ENCODE measurements around the gene FBXL17.

The FBXL17 gene

DNA sequence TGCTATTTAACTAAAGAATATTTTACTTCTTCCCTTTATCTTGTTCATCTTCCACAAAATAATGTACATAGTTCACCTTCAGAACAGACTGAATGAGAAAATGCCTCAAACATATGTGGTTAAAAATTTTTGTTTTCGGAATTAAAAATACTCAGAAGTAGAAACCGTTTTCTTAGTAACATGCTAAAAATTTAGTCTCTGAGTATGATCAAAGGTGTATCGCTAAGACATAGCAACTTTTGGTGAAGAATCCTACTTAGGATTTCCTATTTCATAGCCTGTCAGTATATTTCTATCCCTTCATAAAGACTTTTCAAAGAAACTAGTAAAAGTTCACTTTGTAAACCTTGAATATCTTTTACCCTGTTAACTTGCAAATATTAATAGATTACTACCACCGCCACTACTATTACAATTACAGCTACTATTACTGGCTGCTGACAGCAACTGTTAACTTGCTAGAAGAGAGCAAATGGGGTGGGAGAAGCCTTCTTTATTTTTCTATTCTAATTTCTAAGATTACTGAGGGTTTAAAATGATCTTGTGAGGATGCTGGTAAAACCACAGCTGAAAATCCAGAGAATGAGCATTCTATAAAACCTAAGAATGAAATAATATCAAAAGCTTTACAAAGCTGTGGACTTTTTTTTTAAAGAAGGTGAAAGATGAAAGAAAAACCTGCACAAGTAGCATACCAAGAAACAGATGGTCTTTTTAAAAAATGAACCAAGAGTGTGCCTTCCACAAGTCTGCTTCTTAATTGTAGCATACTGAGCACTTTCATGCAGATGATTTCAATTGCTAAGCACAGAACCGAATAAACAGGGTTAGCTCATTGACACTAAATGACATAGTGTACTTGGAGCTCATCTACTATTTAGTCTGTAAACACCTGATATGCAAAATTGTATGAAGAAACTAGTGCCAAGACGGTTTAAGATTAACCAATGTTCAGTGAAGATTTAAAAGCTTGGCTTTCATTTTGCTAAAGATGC, 464.9 kb downstream of the FBXL17 start:
- no peak for DNase-seq (ENCODE audit: low read depth in 2 of 2)

DNA sequence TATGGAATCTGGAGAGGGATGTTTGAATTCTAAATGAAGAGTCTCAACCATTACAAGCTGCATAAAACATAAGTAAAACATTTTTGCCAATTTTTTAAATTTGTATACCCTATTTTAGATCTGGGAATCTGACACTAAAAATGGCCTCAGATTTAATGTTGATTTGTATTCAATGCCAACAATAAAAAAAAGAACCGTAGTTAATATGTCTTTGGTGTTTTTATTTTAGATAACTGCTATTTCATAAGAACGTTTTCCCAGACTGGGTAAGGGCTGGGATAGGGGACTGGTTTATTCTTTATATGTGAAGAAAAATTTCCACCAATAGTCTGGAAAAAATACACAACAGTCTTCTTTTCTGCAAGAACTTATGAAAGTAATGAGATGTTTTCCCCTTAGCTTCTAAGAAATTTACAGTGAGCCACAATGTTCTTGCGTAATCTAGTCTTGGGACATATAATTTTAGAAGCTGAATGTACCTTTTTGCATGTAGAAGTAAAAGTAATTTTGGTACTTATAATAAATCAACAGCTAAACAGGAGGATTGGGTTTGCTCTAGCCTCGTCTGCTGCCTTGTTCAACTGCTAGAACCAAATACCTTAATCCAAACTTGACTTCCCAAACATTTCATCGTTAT, 466.6 kb downstream of the FBXL17 start:
- no peak for DNase-seq (ENCODE audit: low read depth in 2 of 2)

DNA sequence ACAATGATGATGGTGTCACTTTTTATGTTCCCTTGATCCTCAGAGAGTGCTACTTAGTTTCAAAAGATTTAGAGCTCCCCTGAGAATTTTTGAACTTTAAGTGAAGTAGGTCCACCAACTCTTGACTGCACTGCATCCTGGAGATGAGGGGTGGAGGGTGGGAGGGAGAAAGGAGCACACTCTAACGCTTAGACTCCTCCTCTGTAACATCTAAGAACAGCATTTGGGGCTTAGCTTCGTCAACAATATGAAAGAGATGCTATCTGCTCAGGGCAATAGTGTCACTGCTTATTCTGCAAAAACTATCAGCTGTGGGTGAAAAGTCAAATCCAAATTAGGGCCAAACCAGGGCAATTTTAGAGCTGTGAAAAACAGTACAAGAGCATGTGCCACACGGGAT, 468.4 kb downstream of the FBXL17 start:
- DNase-seq (ENCODE audit: low read depth in 2 of 2) = no peak

DNA sequence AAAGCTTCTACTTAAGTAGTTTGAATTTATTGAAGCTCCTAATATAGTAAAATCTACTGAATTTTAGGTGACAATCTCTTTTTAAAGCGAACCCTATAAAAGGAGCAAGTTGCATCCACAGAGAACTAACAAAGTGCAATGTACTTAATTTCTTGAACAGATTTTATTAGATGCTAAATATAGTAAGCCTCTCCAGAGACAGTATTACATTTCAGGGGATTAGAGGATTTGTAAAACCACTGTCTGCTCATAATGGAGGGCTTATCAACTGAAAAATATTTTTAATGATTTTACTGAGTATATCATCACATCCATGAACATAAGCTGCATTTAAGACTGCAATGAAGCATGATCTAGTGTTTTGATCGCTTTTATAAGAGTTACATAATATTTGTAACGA, 481.2 kb downstream of the FBXL17 start:
- DNase-seq (ENCODE audit: low read depth in 2 of 2) = no peak

DNA sequence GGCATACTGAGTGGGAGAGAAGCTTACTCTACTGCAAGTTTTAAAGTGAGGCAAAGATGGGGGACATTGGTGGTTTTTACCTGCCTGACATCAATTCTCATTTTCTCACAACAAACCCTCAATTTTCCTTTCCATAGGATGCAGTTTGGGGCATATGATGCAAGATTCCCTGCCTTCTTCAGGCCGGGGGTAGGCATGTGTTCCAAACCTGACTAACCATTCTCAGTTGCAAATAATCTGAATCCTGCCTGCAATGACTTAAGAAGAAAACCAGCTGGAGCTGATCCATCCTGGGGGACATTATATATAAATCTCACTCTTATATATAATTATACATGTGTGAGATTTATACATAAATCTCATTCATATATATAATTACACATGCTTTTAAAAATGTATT, 487.5 kb downstream of the FBXL17 start:
- no peak for DNase-seq (ENCODE audit: low read depth in 2 of 2)

DNA sequence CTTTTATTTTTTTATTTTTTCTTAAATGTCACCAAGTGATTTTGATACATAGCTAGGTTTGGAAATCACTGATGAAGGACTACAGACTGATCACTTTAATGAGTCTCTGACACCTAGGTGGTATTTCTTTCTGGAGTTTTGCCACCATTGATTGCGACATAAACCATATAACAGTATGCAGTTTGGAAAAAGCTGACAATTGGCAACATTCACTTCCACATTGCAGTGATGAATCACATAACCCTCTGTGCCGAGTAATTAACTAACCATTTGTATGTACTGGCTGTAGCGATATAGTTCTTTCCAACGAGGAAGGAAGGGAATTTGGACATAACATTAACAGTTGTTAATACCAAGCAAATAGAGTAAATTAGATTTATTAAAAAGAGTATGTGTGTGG, 488.3 kb downstream of the FBXL17 start:
- DNase-seq (ENCODE audit: low read depth in 2 of 2) = no peak

DNA sequence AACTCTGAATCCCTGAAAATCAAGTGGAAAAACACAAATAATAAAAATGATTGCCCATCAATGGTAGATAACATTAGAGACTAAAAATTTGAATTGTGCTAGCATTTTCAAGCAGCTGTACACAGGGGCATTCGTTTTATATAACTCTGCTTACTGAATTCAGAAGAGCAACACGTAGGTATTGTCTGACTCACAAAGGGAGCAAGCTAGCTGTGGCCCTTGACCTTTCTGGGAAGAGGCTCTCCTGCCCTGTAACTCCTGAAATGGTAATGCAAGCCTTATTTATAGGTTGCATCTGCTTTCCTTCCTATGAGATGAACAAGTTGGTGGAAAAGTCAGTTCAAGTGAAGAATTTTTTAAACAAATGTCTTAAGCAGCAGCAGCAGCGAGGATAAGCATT, 492.5 kb downstream of the FBXL17 start:
- no peak for DNase-seq (ENCODE audit: low read depth in 2 of 2)

DNA sequence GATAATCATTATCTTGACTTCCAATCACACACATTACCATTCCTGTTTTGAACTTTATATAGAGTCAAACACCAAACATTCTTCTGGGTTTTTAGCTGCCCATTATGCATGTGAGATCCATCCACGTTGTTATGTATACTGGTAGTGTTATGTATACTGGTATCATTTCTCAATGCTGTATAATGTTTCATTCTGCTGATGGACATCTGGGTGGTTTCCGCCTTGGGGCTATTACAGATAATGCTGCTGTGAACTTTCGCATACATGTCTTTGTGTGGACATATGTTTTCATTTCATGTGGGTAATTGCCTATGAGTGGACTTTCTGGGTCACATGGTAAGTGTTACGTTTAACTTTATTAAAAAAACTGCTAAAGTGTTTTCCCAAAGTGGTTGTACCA, 493.4 kb downstream of the FBXL17 start:
- DNase-seq (ENCODE audit: low read depth in 2 of 2) = no peak

DNA sequence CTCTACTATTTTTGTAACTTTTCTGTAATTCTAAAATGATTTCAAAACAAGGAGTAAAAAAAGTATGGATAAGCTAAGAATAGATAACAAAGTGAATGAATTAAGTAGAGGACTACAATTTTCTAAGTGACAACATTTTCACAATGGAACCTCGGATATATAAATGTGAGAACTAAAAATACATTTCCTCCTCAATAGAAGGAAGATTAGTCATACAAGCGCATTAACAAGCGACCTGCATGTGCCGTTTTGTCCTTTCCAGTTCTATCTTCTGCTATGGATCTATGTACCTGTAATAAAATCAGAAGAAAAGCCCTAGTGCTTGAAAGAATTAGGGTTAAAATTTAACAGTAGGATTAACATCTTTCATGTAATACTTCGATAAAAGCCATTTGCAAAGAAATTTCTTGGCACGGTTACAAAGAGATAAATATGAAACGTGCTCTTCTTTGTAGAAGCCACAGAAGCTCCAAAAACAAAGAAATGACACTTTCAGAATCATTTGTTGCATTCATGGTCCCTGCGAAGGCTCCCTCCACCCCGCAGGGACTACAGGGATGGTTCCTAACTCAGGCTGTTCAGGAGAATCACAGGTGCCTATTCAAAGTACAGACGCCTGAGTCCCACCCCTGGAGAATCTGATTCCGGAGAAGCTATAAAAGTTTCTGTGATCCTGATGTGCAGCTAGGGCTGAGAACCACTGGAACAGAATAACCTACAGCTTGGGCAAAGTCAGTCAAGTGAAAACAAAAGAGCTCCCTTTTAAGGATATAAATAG, 494.5 kb downstream of the FBXL17 start:
- DNase-seq (ENCODE audit: low read depth in 2 of 2) = no peak

DNA sequence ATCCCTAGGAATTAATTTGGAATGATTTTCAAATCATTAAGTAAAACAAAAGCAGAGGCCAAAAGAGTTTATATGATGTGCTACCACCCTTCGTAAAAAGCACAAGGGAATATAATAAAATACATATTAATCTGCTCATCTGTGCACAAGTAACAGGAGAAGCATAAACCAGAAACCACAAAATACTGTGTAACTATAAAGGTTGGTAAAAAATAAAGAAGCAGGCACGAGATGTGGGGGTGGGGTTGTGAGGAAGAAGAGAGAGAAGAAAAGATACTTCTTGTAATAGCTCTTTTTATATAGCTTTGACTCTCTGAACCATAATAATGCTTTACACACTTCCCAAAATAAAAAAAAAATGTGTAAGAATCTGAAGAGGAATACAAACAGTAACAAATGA, 496.3 kb downstream of the FBXL17 start:
- no peak for DNase-seq (ENCODE audit: low read depth in 2 of 2)

DNA sequence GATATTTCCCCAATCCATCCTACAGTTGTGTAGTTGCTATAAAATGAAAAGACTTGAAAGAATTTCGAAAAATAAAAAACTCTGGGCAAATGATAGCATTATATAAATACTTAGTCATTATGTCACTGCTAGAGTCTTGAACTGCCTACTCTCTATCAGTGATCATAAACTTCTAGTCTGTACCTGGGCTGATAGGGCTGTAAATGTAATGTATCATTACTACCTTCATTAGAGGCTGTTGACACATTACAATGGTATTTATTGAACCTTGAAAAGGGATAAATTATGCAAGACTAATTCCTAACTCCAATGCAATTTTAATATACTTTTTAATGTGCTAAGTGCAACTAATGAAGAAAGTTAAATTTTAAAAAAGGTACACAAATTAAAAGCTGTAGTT, 497.0 kb downstream of the FBXL17 start:
- DNase-seq (ENCODE audit: low read depth in 2 of 2) = no peak

DNA sequence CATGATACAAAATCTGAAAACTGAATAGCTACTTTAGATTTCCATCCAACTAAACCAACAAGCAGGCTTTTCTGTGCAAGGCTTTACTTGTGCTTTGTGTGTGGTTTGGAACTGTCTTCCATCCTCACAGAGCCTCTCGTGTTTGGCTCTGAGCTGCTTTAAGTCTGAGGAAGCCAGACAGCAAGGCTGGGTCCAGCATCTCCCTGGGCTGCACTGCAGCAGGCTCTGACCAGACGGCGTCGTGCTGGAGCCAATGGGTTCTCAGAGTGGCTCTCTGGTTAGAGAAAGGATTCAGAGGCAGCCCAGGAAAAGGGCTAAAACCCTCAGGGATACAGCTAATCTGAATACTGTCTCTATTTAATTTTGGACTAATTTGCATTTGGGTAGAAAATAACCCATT, 503.2 kb downstream of the FBXL17 start:
- no peak for DNase-seq (ENCODE audit: low read depth in 2 of 2)

DNA sequence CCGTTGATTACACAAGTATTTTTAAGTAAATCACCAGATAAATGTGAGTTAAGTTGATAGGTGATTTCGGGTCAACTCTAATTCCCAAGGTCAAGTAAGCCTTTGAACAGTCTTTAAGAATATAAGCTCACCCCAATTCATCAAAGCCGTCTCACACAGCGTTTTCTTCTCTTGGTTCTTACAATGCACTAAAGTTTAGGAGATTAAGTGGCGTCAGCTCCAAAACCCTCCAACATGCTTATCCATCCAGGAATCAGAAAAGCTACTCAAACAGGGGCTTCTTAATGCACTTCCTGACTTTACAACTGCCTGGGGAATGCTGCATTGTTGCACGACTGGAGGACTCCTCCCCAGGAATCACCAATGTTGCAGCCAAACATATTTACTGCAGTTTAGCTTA, 505.0 kb downstream of the FBXL17 start:
- DNase-seq (ENCODE audit: low read depth in 2 of 2) = no peak

DNA sequence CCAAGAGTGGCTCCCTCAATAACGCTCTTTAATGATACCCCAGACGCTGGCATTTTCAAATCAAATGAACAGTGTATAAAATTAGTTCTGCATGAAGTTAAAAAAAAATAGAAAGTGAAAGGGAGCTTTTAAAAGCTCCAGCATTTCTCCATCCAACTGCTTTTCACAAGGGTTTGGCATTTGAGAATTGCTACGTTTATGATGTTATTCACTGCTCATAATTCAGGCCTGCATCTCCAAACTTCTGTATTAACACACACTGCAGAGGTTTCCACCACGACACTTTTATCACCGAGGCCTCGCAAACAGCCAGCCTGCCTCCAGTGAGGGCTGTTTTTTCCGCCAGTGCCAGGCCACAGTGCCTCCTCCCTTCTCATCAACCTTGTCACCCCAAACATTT, 505.6 kb downstream of the FBXL17 start:
- DNase-seq (ENCODE audit: low read depth in 2 of 2) = no peak

DNA sequence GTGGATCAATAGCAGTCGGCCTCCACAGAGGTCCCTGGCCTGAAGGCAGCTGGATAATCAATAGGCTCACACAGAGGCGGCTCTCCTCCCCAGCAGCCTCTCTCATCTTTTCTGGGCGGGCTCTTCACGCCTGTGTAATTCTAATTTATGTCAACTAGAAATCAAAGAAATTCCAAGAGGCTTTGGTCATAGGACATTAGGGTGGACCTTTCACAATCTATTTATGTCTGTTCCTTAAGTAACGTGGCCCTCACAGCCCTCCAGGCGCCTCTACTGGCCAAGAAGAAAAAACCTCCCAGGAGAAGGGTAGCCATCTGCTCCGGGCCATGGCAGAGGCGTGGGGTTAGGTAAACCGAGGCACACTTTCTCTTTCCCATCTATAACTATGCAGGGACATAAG, 506.1 kb downstream of the FBXL17 start:
- DNase-seq (ENCODE audit: low read depth in 2 of 2) = no peak

DNA sequence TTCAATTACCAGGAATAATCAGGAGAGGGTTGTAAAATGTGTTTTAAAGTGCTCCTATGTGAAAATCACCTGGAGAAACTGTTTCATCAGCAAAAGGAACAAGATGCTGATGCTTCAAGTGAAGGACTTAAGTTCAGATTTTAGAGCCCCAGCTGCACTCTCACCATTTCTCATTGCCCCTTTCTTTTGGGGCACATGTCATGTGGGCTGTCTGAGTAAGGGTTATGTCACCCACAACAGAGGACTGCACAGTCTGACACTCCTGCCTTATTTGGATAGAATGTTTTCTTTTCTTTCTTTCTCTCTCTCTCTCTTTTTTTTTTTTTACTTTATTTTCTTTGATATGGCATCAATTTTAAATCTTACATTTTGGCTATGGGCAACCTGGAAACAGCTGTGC, 507.1 kb downstream of the FBXL17 start:
- no peak for DNase-seq (ENCODE audit: low read depth in 2 of 2)

DNA sequence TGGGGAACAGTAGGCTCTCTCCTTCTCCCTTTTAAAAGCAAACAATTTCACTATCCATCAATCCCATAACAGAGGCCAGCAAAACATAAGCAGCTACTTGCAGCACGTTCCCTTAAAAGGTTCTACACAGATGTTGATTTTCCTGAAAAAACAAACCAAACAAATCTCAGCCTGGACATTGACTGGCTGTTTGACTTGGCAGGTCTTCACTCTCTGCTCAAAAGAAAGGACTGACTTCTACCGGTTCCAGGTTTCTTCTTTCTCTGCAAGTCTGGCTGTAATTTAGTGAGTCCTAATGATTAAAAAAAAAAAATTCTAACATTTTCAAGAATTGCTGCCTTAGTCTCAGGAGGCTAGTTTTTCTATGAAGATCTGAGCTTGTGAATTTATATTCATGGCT, 508.0 kb downstream of the FBXL17 start:
- no peak for DNase-seq (ENCODE audit: low read depth in 2 of 2)

DNA sequence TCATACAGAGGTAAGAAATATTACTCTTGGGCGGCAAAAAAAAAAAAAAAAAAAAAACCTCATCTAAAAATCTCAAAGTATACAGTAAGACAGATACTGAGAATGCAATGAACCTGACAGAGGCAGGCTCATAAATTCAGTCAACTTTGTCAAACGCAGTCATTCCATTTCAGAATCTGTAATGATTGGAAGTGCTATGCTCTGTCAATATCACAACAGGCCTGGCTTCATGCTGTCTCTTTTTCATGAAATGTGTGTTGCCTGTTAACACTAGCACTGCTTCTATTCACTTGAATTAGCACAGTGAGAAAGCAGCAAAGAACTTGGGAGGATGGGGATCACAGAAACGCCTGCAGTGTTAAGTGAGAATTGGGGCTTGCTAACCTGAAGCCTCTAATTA, 510.9 kb downstream of the FBXL17 start:
- no peak for DNase-seq (ENCODE audit: low read depth in 2 of 2)

DNA sequence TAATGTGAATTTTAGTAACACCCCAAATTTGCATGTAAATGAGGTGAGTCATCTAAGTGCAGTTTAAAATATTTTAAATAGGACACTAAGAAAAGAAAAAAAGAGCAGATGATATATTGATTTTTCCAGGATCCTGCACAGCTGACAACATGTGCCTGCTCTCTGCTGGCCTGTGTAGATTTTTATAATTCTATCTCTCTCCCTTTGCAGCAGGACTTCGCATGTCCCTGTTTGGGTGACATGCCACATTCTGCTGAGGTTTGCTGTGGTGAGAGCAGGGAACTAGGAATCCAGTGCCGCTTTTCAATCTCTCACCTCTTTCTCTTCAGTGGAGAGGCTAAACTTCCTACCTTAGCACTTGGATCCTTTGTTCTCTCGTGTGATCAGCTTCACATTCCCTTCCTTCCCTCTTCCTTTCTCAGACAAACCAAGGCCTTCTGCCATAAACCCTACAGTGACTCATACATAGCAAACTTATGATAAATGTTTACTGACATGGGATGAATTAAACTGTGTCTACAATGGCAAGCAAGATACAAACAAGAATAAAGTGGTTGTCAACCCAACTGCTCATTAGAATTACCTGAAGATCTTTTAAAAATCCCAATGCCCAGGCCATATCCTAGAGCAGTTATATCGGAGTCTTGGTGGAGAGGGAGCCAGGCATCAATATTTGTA, 512.3 kb downstream of the FBXL17 start:
- DNase-seq (ENCODE audit: low read depth in 2 of 2) = no peak

DNA sequence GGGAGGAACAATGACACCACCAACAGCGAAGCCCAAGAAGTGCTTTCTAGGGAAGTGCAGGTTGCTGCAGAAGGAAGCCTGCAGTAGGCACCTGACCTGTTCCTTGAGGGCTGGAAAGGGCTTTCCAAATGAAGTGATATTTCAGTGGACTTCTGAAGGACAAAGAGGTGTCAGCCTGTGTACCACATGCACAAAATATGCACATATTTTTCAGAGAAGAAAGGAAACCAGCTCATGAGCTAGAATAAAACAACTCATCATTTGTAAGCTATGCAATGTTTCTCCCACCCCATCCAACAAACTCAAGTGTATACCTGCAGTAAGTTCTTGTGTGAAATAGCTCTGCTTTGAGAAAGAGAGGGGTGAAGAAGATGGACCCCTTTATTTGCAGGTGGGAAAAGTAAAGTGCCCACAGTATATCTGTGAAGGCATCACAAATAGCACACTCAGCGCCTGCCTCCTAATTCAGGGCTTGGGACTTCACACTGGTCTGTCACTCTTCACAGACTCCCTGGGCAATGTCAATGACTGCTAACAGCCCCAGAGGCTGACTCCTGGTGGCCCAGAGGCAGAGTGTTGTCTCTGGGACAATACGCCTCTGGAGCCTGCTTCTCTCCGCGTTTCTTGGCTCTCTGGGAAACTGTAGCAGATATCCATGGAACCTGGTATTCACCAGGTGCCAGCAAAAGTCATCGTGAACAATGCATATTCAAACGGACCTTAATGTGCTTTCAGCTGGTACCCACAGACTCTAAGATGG, 513.1 kb downstream of the FBXL17 start:
- no peak for DNase-seq (ENCODE audit: low read depth in 2 of 2)

DNA sequence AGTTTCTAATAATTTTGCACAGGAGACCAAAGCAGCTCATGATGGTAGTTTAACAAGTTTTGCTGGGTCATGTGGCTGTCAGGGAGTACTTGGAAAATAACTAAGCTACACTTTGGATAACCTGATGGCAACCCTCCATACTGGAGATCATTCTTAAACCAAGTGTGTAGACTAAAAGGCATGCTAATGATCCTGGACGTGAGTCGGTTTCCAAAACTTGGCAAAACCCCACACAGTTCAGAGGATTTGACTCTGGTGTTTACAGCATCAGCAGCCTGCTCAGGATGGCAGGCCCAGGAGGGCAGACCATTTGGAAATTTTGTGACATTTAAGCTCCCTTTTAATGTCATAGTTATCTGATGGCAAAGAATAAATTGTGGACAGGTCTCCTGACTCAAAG, 514.6 kb downstream of the FBXL17 start:
- no peak for DNase-seq (ENCODE audit: low read depth in 2 of 2)
